HFFc6 (cell line): ENCODE data around the gene RRP1B. TPM values are rescaled to one million over a fixed set of nuclear protein-coding genes. Genes with fewer than 3 reads are reported as not detected.

Source experiments
- DNase-seq: peaks from one replicate; pipeline ENCODE4 v3.0.0-alpha.2; 2018
- H3K27ac Mint-ChIP-seq: 2 replicates; pipeline ENCODE4 v1.8.0; 2020; ENCODE audit warnings: mild to moderate bottlenecking, mixed read lengths
- H3K27me3 Mint-ChIP-seq: 2 replicates; pipeline ENCODE4 v1.8.0; 2021; ENCODE audit warnings: mild to moderate bottlenecking, moderate library complexity, mixed read lengths; ENCODE audit not compliant: insufficient read depth
- H3K36me3 Mint-ChIP-seq: 2 replicates; pipeline ENCODE4 v1.8.0; 2021; ENCODE audit warnings: low read depth, mixed read lengths
- H3K4me1 Mint-ChIP-seq: 2 replicates; pipeline ENCODE4 v1.8.0; 2020; ENCODE audit warnings: low read depth, mixed read lengths
- H3K4me3 Mint-ChIP-seq: 2 replicates; pipeline ENCODE4 v1.8.0; 2020; ENCODE audit warnings: mild to moderate bottlenecking, moderate library complexity, mixed read lengths
- H3K9me3 Mint-ChIP-seq: 2 replicates; pipeline ENCODE4 v1.8.0; 2020; ENCODE audit warnings: mild to moderate bottlenecking, mixed read lengths
- total RNA-seq, 6 experiments: library from RNA; stranded (reverse); fragmentation: NEBNext Ultra II Directional; extraction: Animal tissue kit (Norgen Biotek cat#: 25700); gene quantifications; 2 replicates in 1 of 6; 3 replicates in 5 of 6; pipeline ENCODE4 v1.2.3, GENCODE V29; 2021
- TF ChIP-seq, protein P1 (sequence below): fragments of 200-600 bp; sonication (generic); IDR thresholded peaks from 2 replicates; pipeline ENCODE4 v1.5.0; 2021; ENCODE audit warnings: antibody characterized with exemption, mild to moderate bottlenecking

RRP1B gene
- total RNA-seq, 6 experiments from 2014 or later, result 26.9 to 34.4 (median 27.6) TPM

- Mint-ChIP-seq H3K36me3 (peaks cover 8% of the 10 kb centered on the region; the same call in 1 of the 2 replicates), H3K27me3 (peaks cover 11% of the 10 kb centered on the region), H3K27ac (no peak overlapping the region), H3K4me3 (no peak overlapping the region), H3K4me1 (peaks cover 10% of the 10 kb centered on the region), H3K9me3 (peaks cover 12% of the 10 kb centered on the region)
- TF ChIP-seq, protein P1, sequence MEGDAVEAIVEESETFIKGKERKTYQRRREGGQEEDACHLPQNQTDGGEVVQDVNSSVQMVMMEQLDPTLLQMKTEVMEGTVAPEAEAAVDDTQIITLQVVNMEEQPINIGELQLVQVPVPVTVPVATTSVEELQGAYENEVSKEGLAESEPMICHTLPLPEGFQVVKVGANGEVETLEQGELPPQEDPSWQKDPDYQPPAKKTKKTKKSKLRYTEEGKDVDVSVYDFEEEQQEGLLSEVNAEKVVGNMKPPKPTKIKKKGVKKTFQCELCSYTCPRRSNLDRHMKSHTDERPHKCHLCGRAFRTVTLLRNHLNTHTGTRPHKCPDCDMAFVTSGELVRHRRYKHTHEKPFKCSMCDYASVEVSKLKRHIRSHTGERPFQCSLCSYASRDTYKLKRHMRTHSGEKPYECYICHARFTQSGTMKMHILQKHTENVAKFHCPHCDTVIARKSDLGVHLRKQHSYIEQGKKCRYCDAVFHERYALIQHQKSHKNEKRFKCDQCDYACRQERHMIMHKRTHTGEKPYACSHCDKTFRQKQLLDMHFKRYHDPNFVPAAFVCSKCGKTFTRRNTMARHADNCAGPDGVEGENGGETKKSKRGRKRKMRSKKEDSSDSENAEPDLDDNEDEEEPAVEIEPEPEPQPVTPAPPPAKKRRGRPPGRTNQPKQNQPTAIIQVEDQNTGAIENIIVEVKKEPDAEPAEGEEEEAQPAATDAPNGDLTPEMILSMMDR, result no peak
- no peak for DNase-seq
These were observed 33.0 kb upstream of the RRP1B start for GRCh38 chr21:43626390-43626789.

DNA sequence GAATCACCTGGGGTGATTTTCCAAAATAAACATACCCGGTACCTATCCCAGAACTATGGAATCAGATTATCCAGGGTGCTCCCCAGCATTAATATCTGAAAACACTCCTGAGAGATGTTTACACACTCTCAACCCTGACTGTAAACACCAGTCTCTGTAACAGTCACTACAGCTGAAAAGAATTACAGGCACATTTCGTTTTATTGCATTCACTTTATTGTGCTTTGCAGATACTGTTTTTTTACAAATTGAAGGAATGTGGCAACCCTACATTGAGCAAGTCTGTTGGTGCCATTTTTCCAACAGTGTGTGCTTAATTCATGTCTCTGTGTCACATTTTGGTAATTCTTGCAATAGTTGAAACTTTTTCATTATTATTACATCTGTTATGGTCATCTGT, 31.8 kb upstream of the RRP1B start:
- Mint-ChIP-seq H3K27me3 (peaks cover 9% of the 10 kb centered on the region; the same call in 1 of the 2 replicates), H3K27ac (no peak overlapping the region), H3K36me3 (peaks cover 8% of the 10 kb centered on the region; the same call in 1 of the 2 replicates), H3K4me1 (peaks cover 14% of the 10 kb centered on the region), H3K9me3 (peaks cover 12% of the 10 kb centered on the region), H3K4me3 (no peak overlapping the region)
- DNase-seq, result no peak
- TF ChIP-seq, protein P1, result no peak

DNA sequence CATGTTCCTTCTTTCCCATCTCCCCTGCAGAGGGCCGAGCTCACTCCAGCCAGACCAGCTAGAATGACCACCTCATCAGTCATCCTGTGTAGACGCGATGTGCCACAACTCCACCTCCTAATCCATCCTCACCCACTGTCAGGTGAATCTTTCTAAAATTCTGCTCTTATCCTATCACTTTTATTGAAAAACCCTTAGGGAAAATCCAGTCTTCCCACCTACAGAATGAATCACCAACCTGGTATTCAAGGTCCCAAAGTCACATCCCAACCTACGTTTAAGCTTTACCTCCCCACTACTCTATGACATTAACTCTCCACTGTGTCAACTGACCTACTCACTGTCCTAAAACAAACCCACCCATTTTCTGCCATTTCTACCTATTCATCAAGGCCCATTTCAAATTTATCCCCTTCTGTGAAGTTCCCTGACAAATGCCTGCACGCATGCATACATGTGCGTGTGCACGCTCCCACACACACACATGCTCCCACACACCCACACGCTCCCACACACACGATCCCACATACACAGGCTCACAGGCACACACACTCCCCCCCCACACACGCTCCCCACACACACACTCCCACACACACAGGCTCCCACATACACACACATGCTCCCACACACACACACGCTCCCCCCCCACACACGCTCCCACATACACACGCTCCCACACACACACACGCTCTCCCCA, 27.8 kb upstream of the RRP1B start:
- TF ChIP-seq, protein P1, result no peak

GRCh38 chr21:43632373-43632905, 26.9 kb upstream of the RRP1B start:
- Mint-ChIP-seq H3K4me3 (no peak overlapping the region), H3K4me1 (peaks cover 14% of the 10 kb centered on the region), H3K27ac (no peak overlapping the region; the same call in 1 of the 2 replicates), H3K36me3 (peaks cover 8% of the 10 kb centered on the region; the same call in 1 of the 2 replicates), H3K27me3 (peaks cover 3% of the 10 kb centered on the region), H3K9me3 (peaks cover 12% of the 10 kb centered on the region)
- no peak for DNase-seq
- TF ChIP-seq, protein P1, result no peak

More for the DNA sequence above, 27.8 kb upstream of the RRP1B start:
- Mint-ChIP-seq H3K27me3 (peaks cover 3% of the 10 kb centered on the region), H3K9me3 (peaks cover 12% of the 10 kb centered on the region), H3K4me1 (peaks cover 17% of the 10 kb centered on the region), H3K36me3 (peaks cover 8% of the 10 kb centered on the region; the same call in 1 of the 2 replicates), H3K4me3 (no peak overlapping the region), H3K27ac (no peak overlapping the region)
- no peak for DNase-seq

DNA sequence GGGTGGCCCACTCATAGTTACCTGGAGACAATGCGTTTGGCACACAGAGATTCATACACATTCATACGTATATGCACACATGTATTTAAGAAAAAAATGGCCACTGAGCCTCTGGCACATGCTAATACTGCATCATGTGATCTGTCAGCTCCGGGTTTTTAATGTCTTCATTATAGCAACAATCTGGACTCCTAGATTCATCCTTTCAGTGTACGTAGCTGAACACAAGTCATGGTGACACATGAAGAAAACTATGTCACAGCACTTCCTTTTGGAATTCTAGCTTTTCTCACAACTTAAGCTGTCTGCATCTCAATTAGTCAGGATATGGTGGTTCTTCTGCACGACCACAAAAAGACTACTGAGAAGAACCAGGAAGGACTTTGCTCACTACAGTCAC, 24.7 kb upstream of the RRP1B start:
- TF ChIP-seq, protein P1, result no peak
- peaks cover 18% of the 10 kb centered on the region for H3K4me1 Mint-ChIP-seq
- H3K4me3 Mint-ChIP-seq, result no peak overlapping the region
- no peak overlapping the region for H3K27ac Mint-ChIP-seq
- H3K27me3 Mint-ChIP-seq, result peaks cover 3% of the 10 kb centered on the region
- H3K36me3 Mint-ChIP-seq, result no peaks in the 10 kb centered on the region
- DNase-seq, result peak; percentile 39
- H3K9me3 Mint-ChIP-seq, result no peaks in the 10 kb centered on the region
